HepG2 (cell line): ENCODE results near the gene ALDH16A1. TPM values are rescaled to one million over a fixed set of nuclear protein-coding genes. Genes with fewer than 3 reads are reported as not detected.

Source experiments
- FOXK1 ChIP-seq: sonication (generic); formaldehyde crosslinking; IDR thresholded peaks from 2 replicates; pipeline ENCODE4 v1.4.0; 2020; ENCODE audit warnings: low read depth, missing genetic modification reagents, borderline replicate concordance
- HNF1A ChIP-seq, 2 experiments: sonication (generic) in 1 of 2; formaldehyde crosslinking in 1 of 2; IDR thresholded peaks; 2 replicates each; pipeline versions ENCODE4 v1.4.0 to v1.6.1; 2016 to 2020; ENCODE audit warnings: borderline replicate concordance in 1 of 2, low read depth in 1 of 2, mild to moderate bottlenecking in 1 of 2, missing genetic modification reagents in 1 of 2
- HNF4G ChIP-seq, 2 experiments: sonication (generic) in 1 of 2; formaldehyde crosslinking in 1 of 2; IDR thresholded peaks; 2 replicates each; pipeline versions ENCODE4 v1.4.0 to v1.6.1; 2011 to 2020; ENCODE audit warnings: borderline replicate concordance in 2 of 2, low read depth in 2 of 2, mild to moderate bottlenecking in 2 of 2, low read length in 1 of 2, missing genetic modification reagents in 1 of 2, moderate library complexity in 1 of 2
- HNRNPK ChIP-seq: fragments of 200-400 bp; formaldehyde crosslinking; IDR thresholded peaks from 2 replicates; pipeline ENCODE4 v1.6.1; 2018; ENCODE audit warnings: low read length, low read depth, moderate library complexity, mild to moderate bottlenecking; ENCODE audit not compliant: poor library complexity, severe bottlenecking
- PAXIP1 ChIP-seq: sonication (generic); formaldehyde crosslinking; conservative IDR thresholded peaks from 2 replicates; pipeline ENCODE4 v1.4.0; 2020; ENCODE audit warnings: mild to moderate bottlenecking, missing genetic modification reagents, moderate library complexity
- RBFOX2 ChIP-seq: fragments of 200-400 bp; formaldehyde crosslinking; IDR thresholded peaks from 2 replicates; pipeline ENCODE4 v1.6.1; 2017; ENCODE audit warnings: low read depth, mild to moderate bottlenecking, low read length
- RORA ChIP-seq: sonication (generic); formaldehyde crosslinking; IDR thresholded peaks from 2 replicates; pipeline ENCODE4 v1.5.0; 2020; ENCODE audit warnings: mild to moderate bottlenecking, missing genetic modification reagents, moderate library complexity
- RXRA ChIP-seq: sonication (generic); formaldehyde crosslinking; IDR thresholded peaks from 2 replicates; pipeline ENCODE4 v1.5.1; 2020; ENCODE audit warnings: missing genetic modification reagents
- SMARCC2 ChIP-seq: fragments of 450-650 bp; IDR thresholded peaks from 2 replicates; pipeline ENCODE4 v1.6.1; 2017; ENCODE audit warnings: antibody characterized with exemption, mild to moderate bottlenecking
- polyA plus RNA-seq, 8 experiments: library from polyadenylated mRNA; depleted of rRNA in 3 of 8; stranded (reverse) in 7 of 8; unstranded in 1 of 8; fragments of >200 nt; fragmentation: Illumina TruSeq in 4 of 8; extraction: Trizol in 4 of 8; gene quantifications; 2 replicates each; pipeline versions ENCODE4 v1.2.1 to v1.2.3, GENCODE V29; 2011 to 2016; ENCODE audit warnings: low read depth in 4 of 8, missing spikeins in 1 of 8, mixed read lengths in 1 of 8; ENCODE audit not compliant: insufficient read depth in 1 of 8
- total RNA-seq, 5 experiments: library from RNA; depleted of rRNA; stranded (reverse); fragments of >200 nt; fragmentation: Illumina TruSeq; extraction: Trizol; gene quantifications; 2 replicates each; pipeline ENCODE4 v1.2.3, GENCODE V29; 2016; ENCODE audit warnings: low read depth in 1 of 5
- TF ChIP-seq, protein P1 (sequence below): sonication (generic); formaldehyde crosslinking; IDR thresholded peaks from 2 replicates; pipeline ENCODE4 v1.5.1; 2020; ENCODE audit warnings: missing genetic modification reagents, mild to moderate bottlenecking, borderline replicate concordance
- TF ChIP-seq, protein P2 (sequence below): sonication (generic); formaldehyde crosslinking; IDR thresholded peaks from 2 replicates; pipeline ENCODE4 v1.5.0; 2020; ENCODE audit warnings: mild to moderate bottlenecking, missing genetic modification reagents, borderline replicate concordance

The ALDH16A1 gene
- total and polyA plus RNA-seq, 2 of the 13 experiments (the other 11 are each of a cell fraction or from before 2014, with no cell fraction given), result 8.4 to 34.9 TPM

- TF ChIP-seq HNF4G (IDR thresholded peaks at IDR 0.05; ENCODE audit: borderline replicate concordance, low read depth, low read length), result 0 out of 2 replicates have a peak, but pooled peaks have one; percentile 43
- 0 out of 2 replicates have a peak, but pooled peaks have one; percentile 39 for TF ChIP-seq HNF4G (CRISPR knock-in tag; IDR thresholded peaks at IDR 0.05; ENCODE audit: borderline replicate concordance, low read depth)
- TF ChIP-seq HNF1A (IDR thresholded peaks at IDR 0.05; ENCODE audit: low read depth), result peak; percentile 74
- TF ChIP-seq HNF1A (CRISPR knock-in tag; IDR thresholded peaks at IDR 0.05; ENCODE audit: borderline replicate concordance), result peak; percentile 94
- peak; percentile 52 for TF ChIP-seq RXRA (CRISPR knock-in tag)
- TF ChIP-seq PAXIP1 (CRISPR knock-in tag), result peak; percentile 71
- TF ChIP-seq, protein P1, sequence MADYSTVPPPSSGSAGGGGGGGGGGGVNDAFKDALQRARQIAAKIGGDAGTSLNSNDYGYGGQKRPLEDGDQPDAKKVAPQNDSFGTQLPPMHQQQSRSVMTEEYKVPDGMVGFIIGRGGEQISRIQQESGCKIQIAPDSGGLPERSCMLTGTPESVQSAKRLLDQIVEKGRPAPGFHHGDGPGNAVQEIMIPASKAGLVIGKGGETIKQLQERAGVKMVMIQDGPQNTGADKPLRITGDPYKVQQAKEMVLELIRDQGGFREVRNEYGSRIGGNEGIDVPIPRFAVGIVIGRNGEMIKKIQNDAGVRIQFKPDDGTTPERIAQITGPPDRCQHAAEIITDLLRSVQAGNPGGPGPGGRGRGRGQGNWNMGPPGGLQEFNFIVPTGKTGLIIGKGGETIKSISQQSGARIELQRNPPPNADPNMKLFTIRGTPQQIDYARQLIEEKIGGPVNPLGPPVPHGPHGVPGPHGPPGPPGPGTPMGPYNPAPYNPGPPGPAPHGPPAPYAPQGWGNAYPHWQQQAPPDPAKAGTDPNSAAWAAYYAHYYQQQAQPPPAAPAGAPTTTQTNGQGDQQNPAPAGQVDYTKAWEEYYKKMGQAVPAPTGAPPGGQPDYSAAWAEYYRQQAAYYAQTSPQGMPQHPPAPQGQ (CRISPR knock-in tag), result no peak
- peak; percentile 45 for TF ChIP-seq HNRNPK
- no peak for TF ChIP-seq SMARCC2
- peak; percentile 95 for TF ChIP-seq RBFOX2
- TF ChIP-seq, protein P2, sequence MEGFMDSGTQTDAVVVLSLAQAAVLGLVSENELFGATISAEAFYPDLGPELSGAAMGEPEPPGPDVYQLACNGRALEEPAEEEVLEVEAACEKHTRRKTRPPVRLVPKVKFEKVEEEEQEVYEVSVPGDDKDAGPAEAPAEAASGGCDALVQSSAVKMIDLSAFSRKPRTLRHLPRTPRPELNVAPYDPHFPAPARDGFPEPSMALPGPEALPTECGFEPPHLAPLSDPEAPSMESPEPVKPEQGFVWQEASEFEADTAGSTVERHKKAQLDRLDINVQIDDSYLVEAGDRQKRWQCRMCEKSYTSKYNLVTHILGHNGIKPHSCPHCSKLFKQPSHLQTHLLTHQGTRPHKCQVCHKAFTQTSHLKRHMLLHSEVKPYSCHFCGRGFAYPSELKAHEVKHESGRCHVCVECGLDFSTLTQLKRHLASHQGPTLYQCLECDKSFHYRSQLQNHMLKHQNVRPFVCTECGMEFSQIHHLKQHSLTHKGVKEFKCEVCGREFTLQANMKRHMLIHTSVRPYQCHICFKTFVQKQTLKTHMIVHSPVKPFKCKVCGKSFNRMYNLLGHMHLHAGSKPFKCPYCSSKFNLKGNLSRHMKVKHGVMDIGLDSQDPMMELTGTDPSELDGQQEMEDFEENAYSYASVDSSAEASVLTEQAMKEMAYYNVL, result 0 out of 2 replicates have a peak, but pooled peaks have one; percentile 48
- TF ChIP-seq RORA (CRISPR knock-in tag), result no peak
- TF ChIP-seq FOXK1 (CRISPR knock-in tag), result peak; percentile 56; the same call in 1 of the 2 replicates
These were observed 60.1 kb downstream of the ALDH16A1 start (continued) for GRCh38 chr19:49512970-49513745.
